HepG2 (cell line): ENCODE data around the gene VAV2. TPM values are rescaled to one million over a fixed set of nuclear protein-coding genes. Genes with fewer than 3 reads are reported as not detected.

Experiments
- ATAC-seq: fragments of 200-7000 bp; cut with Tn5 transposase; 3 replicates; pipeline ENCODE4 v1.9.1; 2020; ENCODE audit warnings: mild to moderate bottlenecking, moderate library complexity
- BruUV-seq: library from RNA; stranded (reverse); fragments of 400-500 nt; replicated peaks from 2 replicates; lab custom pipeline; 2021; lab: Mats Ljungman, UMichigan
- CTCF ChIA-PET: fragments of 300-600 bp; formaldehyde crosslinking; extraction: SDS; loops from one replicate; lab custom pipeline; 2021; ENCODE audit warnings: low total read pairs, inconsistent platforms, low intra/inter-chr PET ratio; lab: Yijun Ruan, JAX
- POLR2A ChIA-PET: fragments of 350-600 bp; sonication (Branson Sonifier 250); formaldehyde crosslinking; loops from one replicate; lab custom pipeline; 2020; ENCODE audit warnings: antibody characterized with exemption, inconsistent platforms; lab: Yijun Ruan, JAX
- DNase-seq: peaks from one replicate; pipeline ENCODE4 v3.0.0-alpha.2; 2015; ENCODE audit warnings: low spot score
- FAIRE-seq: peaks from 3 replicates; lab custom pipeline; 2011; peaks lifted over from hg19 to GRCh38; lab: Jason Lieb, UNC
- H2AFZ ChIP-seq: one replicate; pipeline ENCODE4 v1.6.1; 2011; ENCODE audit warnings: low read length, inconsistent platforms
- H3K27ac ChIP-seq: fragments of 300-600 bp; 3 replicates; pipeline ENCODE4 v1.8.0; 2011; ENCODE audit warnings: mixed run types, mild to moderate bottlenecking, mixed read lengths, low read length, inconsistent platforms; ENCODE audit not compliant: insufficient read depth; ENCODE audit errors: extremely low read length
- H3K27me3 ChIP-seq, 2 experiments: fragments of 200-600 bp in 1 of 2; 2 replicates in 1 of 2; 3 replicates in 1 of 2; pipeline versions ENCODE4 v1.6.0 to v1.8.0; 2011; ENCODE audit warnings: low read length in 2 of 2, mild to moderate bottlenecking in 2 of 2, moderate library complexity in 2 of 2, inconsistent platforms in 1 of 2; ENCODE audit not compliant: insufficient read depth in 2 of 2, control insufficient read depth in 1 of 2
- H3K36me3 ChIP-seq, 2 experiments: fragments of 200-600 bp in 1 of 2; replicated peaks in 1 of 2; 2 replicates in 1 of 2; 3 replicates in 1 of 2; pipeline versions ENCODE4 v1.5.1 to v1.8.0; 2011; ENCODE audit warnings: low read length in 2 of 2, inconsistent platforms in 1 of 2; ENCODE audit not compliant: insufficient read depth in 2 of 2, control insufficient read depth in 1 of 2
- H3K4me1 ChIP-seq: 2 replicates; pipeline ENCODE4 v1.5.1; 2012; ENCODE audit warnings: low read length, inconsistent platforms; ENCODE audit not compliant: insufficient read depth
- H3K4me2 ChIP-seq: 2 replicates; pipeline ENCODE4 v1.6.0; 2011; ENCODE audit warnings: low read depth, low read length, inconsistent platforms
- H3K4me3 ChIP-seq, 3 experiments: fragments of 200-600 bp in 1 of 3; sonication (generic), shearing (Covaris generic) in 1 of 3; replicated peaks in 1 of 3; 2 replicates each; pipeline ENCODE4 v1.5.1; 2011 to 2016; ENCODE audit warnings: low read length in 3 of 3, inconsistent platforms in 2 of 3, low read depth in 2 of 3, mild to moderate bottlenecking in 2 of 3, control low read depth in 1 of 3, mixed read lengths in 1 of 3; ENCODE audit not compliant: insufficient read depth in 1 of 3
- H3K79me2 ChIP-seq: one replicate; pipeline ENCODE4 v1.6.1; 2011; ENCODE audit warnings: low read length, inconsistent platforms; ENCODE audit not compliant: insufficient read depth
- H3K9ac ChIP-seq: 2 replicates; pipeline ENCODE4 v1.6.0; 2011; ENCODE audit warnings: mild to moderate bottlenecking, low read depth, low read length, inconsistent platforms; ENCODE audit not compliant: insufficient read depth
- H3K9me3 ChIP-seq: 2 replicates; pipeline ENCODE4 v1.5.1; 2012; ENCODE audit warnings: mild to moderate bottlenecking, low read length
- H4K20me1 ChIP-seq: 2 replicates; pipeline ENCODE4 v1.6.0; 2011; ENCODE audit warnings: inconsistent platforms, mild to moderate bottlenecking, low read length, moderate library complexity; ENCODE audit not compliant: insufficient read depth
- ASH2L ChIP-seq: fragments of 300-600, 200-600 bp; sonication (generic); IDR thresholded peaks from 2 replicates; pipeline ENCODE4 v1.7.0; 2017; ENCODE audit warnings: low read depth, mild to moderate bottlenecking, moderate library complexity, mixed read lengths, low read length; ENCODE audit not compliant: insufficient read length
- GLI4 ChIP-seq: sonication (generic); formaldehyde crosslinking; IDR thresholded peaks from 2 replicates; pipeline ENCODE4 v1.5.1; 2020; ENCODE audit warnings: missing genetic modification reagents, mild to moderate bottlenecking, moderate library complexity, borderline replicate concordance
- HNRNPLL ChIP-seq: fragments of 200-400 bp; formaldehyde crosslinking; IDR thresholded peaks from 2 replicates; pipeline ENCODE4 v1.6.1; 2017; ENCODE audit warnings: mild to moderate bottlenecking, low read depth, low read length; ENCODE audit not compliant: poor library complexity, severe bottlenecking
- RORA ChIP-seq: sonication (generic); formaldehyde crosslinking; IDR thresholded peaks from 2 replicates; pipeline ENCODE4 v1.5.0; 2020; ENCODE audit warnings: mild to moderate bottlenecking, missing genetic modification reagents, moderate library complexity
- THYN1 ChIP-seq: sonication (generic); formaldehyde crosslinking; IDR thresholded peaks from 2 replicates; pipeline ENCODE4 v1.8.1; 2023; ENCODE audit warnings: low read depth, mild to moderate bottlenecking, moderate library complexity, missing genetic modification reagents, borderline replicate concordance
- TRIM24 ChIP-seq: sonication (generic); formaldehyde crosslinking; IDR thresholded peaks from 2 replicates; pipeline ENCODE4 v1.8.0; 2022; ENCODE audit warnings: mild to moderate bottlenecking, missing genetic modification reagents
- YEATS2 ChIP-seq: sonication (generic); formaldehyde crosslinking; IDR thresholded peaks from 2 replicates; pipeline ENCODE4 v1.4.0; 2020; ENCODE audit warnings: missing genetic modification reagents, borderline replicate concordance
- ZNF260 ChIP-seq: sonication (generic); formaldehyde crosslinking; IDR thresholded peaks from 2 replicates; pipeline ENCODE4 v1.4.0; 2020; ENCODE audit warnings: missing genetic modification reagents, low read depth, mild to moderate bottlenecking, borderline replicate concordance
- ZNF331 ChIP-seq: sonication (generic); formaldehyde crosslinking; IDR thresholded peaks from 2 replicates; pipeline ENCODE4 v1.4.0; 2020; ENCODE audit warnings: missing genetic modification reagents
- ZNF382 ChIP-seq: sonication (generic); formaldehyde crosslinking; IDR thresholded peaks from 2 replicates; pipeline ENCODE4 v1.5.0; 2020; ENCODE audit warnings: missing genetic modification reagents, mild to moderate bottlenecking, borderline replicate concordance
- ZNF484 ChIP-seq: sonication (generic); formaldehyde crosslinking; IDR thresholded peaks from 2 replicates; pipeline ENCODE4 v1.5.1; 2020; ENCODE audit warnings: mild to moderate bottlenecking, low read depth, missing genetic modification reagents, borderline replicate concordance
- ZNF558 ChIP-seq: sonication (generic); formaldehyde crosslinking; IDR thresholded peaks from 2 replicates; pipeline ENCODE4 v1.9.0; 2022; ENCODE audit warnings: mild to moderate bottlenecking, missing genetic modification reagents, borderline replicate concordance
- ZNF780A ChIP-seq: sonication (generic); formaldehyde crosslinking; IDR thresholded peaks from 2 replicates; pipeline ENCODE4 v1.8.0; 2022; ENCODE audit warnings: mild to moderate bottlenecking, missing genetic modification reagents, moderate library complexity
- ZNF788 ChIP-seq: sonication (generic); formaldehyde crosslinking; IDR thresholded peaks from 2 replicates; pipeline ENCODE4 v1.5.0; 2020; ENCODE audit warnings: mild to moderate bottlenecking, missing genetic modification reagents, borderline replicate concordance
- ZNF850 ChIP-seq: sonication (generic); formaldehyde crosslinking; conservative IDR thresholded peaks from 2 replicates; pipeline ENCODE4 v1.9.0; 2021; ENCODE audit warnings: mild to moderate bottlenecking, missing genetic modification reagents
- ZSCAN9 ChIP-seq: IDR thresholded peaks from 2 replicates; pipeline ENCODE4 v1.6.1; 2016; ENCODE audit warnings: borderline replicate concordance
- whole genome bisulfite sequencing: methylation state at CpG from one replicate; pipeline ENCODE4 v1.1.6; 2017; ENCODE audit warnings: low lambda C conversion rate; 5-methylcytosine and 5-hydroxymethylcytosine counted together
- in situ Hi-C: cut with HindIII; loops from 2 replicates; pipeline ENCODE4 v1.10.0; 2017; ENCODE audit warnings: low pct_unique_long_range_greater_than_20kb; ENCODE audit not compliant: extremely low pct_ligation_motif_present
- intact Hi-C: fragments of 100-400 bp; cut with micrococcal nuclease; formaldehyde crosslinking; loops from one replicate; pipeline ENCODE4 v1.10.0; 2022; ENCODE audit not compliant: unreplicated experiment
- polyA plus RNA-seq, 8 experiments: library from polyadenylated mRNA; depleted of rRNA in 3 of 8; stranded (reverse) in 7 of 8; unstranded in 1 of 8; fragments of >200 nt; fragmentation: Illumina TruSeq in 4 of 8; extraction: Trizol in 4 of 8; gene quantifications; 2 replicates each; pipeline versions ENCODE4 v1.2.1 to v1.2.3, GENCODE V29; 2011 to 2016; ENCODE audit warnings: low read depth in 4 of 8, missing spikeins in 1 of 8, mixed read lengths in 1 of 8; ENCODE audit not compliant: insufficient read depth in 1 of 8
- total RNA-seq, 5 experiments: library from RNA; depleted of rRNA; stranded (reverse); fragments of >200 nt; fragmentation: Illumina TruSeq; extraction: Trizol; gene quantifications; 2 replicates each; pipeline ENCODE4 v1.2.3, GENCODE V29; 2016; ENCODE audit warnings: low read depth in 1 of 5
- TF ChIP-seq, protein P1 (sequence below): IDR thresholded peaks from 2 replicates; pipeline ENCODE4 v1.6.1; 2016; ENCODE audit warnings: low read depth, borderline replicate concordance
- TF ChIP-seq, protein P2 (sequence below): sonication (generic); formaldehyde crosslinking; IDR thresholded peaks from 2 replicates; pipeline ENCODE4 v1.5.0; 2020; ENCODE audit warnings: mild to moderate bottlenecking, missing genetic modification reagents, moderate library complexity
- TF ChIP-seq, protein P3 (sequence below): sonication (generic); formaldehyde crosslinking; IDR thresholded peaks from 2 replicates; pipeline ENCODE4 v1.4.0; 2020; ENCODE audit warnings: missing genetic modification reagents
- TF ChIP-seq, protein P4 (sequence below): sonication (generic); formaldehyde crosslinking; IDR thresholded peaks from 2 replicates; pipeline ENCODE4 v1.8.1; 2023; ENCODE audit warnings: mild to moderate bottlenecking, missing genetic modification reagents, borderline replicate concordance

Gene VAV2
- total and polyA plus RNA-seq, 2 of the 13 experiments (the other 11 are each of a cell fraction or from before 2014, with no cell fraction given): 22.5 to 22.9 TPM

DNA sequence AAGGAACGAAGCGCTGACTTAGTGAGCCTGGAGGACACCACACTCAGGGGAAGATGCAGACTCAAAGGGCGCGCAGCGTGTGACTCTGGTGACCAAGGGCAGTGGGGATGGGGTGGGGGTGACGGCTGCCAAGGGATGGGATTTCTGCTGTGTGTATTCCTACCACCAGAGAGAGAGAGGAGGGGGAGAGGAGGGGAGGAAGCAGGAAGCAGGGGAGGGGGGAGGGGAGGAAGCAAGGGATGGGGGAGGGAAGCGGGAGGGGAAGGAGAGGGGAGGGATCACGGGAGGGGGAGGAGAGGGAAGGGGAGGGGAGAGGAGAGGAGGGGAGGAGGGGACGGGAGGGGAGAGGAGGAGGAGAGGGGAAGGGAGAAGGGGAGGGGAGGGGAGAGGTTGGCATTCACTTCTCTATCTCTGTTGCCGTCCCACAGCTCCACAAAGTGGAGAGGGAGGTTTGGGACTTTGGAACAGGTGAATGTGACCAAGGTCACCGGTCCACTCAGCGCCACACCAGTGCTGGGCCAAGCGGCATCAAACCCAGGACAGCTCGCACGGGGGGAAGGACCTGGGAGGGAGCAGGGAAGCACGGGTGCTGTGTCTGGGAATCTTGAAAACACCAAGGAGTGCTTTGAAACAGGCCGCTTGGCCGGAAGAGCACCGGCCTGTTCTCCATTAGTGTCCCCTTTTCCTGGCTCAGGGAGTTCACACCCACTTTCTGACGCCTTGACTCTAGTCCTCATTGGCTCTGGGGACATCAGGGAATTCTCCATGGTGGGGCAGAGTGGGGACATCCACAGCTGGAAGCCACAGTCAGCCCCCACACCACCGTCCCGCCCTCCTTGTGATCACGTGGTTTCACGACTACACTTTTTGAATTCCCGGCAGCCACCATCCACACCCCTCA, 77.4 kb downstream of the VAV2 start:
- H4K20me1 ChIP-seq: no peaks in the 10 kb centered on the region
- 31% methylated on average over 20 of the region's 25 CpGs for WGBS
- DNase-seq: peak; percentile 80
- no peaks in the 10 kb centered on the region for H3K9me3 ChIP-seq
- peak overlapping the region in 1 of 3 experiments; percentile 40; a peak in 1 of 6 replicates for H3K4me3 ChIP-seq
- peak overlapping the region; percentile 49; the same call in 1 of the 2 replicates for H3K9ac ChIP-seq
- FAIRE-seq: peak; percentile 72
- in situ Hi-C loops (no loop called here), intact Hi-C loops (loop anchor here (2.0 kb wide), 1 partner anchor 22 kb away; no protein-coding TSS in a partner anchor)
- H3K27ac ChIP-seq: peak overlapping the region; percentile 85
- H3K27me3 ChIP-seq: no peaks in the 10 kb centered on the region
- peaks cover 83% of the 10 kb centered on the region for H3K79me2 ChIP-seq
- H3K4me2 ChIP-seq: peak overlapping the region; percentile 70
- peaks cover 82% of the 10 kb centered on the region for H3K4me1 ChIP-seq
- ChIA-PET CTCF (no interaction called here), POLR2A (interaction anchor here (0.6 to 2.0 kb wide), 12 partner anchors 10 to 176 kb away, joined by 3 to 42 read pairs (median 6); no protein-coding TSS in a partner anchor)
- H2AFZ ChIP-seq: no peak overlapping the region
- ATAC-seq: peak; percentile 81
- H3K36me3 ChIP-seq: peaks cover 3 to 9% of the 10 kb centered on the region in 2 experiments; a peak in 2 of 5 replicates
- TSS peak; percentile 56 for BruUV-seq
- TF ChIP-seq, protein P1, sequence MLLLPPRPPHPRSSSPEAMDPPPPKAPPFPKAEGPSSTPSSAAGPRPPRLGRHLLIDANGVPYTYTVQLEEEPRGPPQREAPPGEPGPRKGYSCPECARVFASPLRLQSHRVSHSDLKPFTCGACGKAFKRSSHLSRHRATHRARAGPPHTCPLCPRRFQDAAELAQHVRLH: no peak
- TF ChIP-seq, protein P2, sequence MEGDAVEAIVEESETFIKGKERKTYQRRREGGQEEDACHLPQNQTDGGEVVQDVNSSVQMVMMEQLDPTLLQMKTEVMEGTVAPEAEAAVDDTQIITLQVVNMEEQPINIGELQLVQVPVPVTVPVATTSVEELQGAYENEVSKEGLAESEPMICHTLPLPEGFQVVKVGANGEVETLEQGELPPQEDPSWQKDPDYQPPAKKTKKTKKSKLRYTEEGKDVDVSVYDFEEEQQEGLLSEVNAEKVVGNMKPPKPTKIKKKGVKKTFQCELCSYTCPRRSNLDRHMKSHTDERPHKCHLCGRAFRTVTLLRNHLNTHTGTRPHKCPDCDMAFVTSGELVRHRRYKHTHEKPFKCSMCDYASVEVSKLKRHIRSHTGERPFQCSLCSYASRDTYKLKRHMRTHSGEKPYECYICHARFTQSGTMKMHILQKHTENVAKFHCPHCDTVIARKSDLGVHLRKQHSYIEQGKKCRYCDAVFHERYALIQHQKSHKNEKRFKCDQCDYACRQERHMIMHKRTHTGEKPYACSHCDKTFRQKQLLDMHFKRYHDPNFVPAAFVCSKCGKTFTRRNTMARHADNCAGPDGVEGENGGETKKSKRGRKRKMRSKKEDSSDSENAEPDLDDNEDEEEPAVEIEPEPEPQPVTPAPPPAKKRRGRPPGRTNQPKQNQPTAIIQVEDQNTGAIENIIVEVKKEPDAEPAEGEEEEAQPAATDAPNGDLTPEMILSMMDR (CRISPR knock-in tag): peak; percentile 37
- TF ChIP-seq ZSCAN9 (CRISPR knock-in tag) (no peak), ZNF382 (CRISPR knock-in tag) (no peak), TRIM24 (no peak), ZNF780A (CRISPR knock-in tag) (no peak), ZNF558 (no peak), ZNF331 (CRISPR knock-in tag) (no peak; the same call in 1 of the 2 replicates), GLI4 (CRISPR knock-in tag) (no peak), ZNF484 (CRISPR knock-in tag) (no peak), YEATS2 (no peak), ZNF850 (CRISPR knock-in tag) (no peak), THYN1 (no peak), ZNF788 (CRISPR knock-in tag) (peak; percentile 56; the same call in 1 of the 2 replicates), ASH2L (no peak), ZNF260 (CRISPR knock-in tag) (no peak), HNRNPLL (no peak), RORA (CRISPR knock-in tag) (no peak)
- TF ChIP-seq, protein P3, sequence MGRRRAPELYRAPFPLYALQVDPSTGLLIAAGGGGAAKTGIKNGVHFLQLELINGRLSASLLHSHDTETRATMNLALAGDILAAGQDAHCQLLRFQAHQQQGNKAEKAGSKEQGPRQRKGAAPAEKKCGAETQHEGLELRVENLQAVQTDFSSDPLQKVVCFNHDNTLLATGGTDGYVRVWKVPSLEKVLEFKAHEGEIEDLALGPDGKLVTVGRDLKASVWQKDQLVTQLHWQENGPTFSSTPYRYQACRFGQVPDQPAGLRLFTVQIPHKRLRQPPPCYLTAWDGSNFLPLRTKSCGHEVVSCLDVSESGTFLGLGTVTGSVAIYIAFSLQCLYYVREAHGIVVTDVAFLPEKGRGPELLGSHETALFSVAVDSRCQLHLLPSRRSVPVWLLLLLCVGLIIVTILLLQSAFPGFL (CRISPR knock-in tag): no peak
- TF ChIP-seq, protein P4, sequence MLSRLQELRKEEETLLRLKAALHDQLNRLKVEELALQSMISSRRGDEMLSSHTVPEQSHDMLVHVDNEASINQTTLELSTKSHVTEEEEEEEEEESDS (CRISPR knock-in tag): no peak
